GDM1 (cell line): ENCODE measurements around the gene CDCA4.
A peak's percentile ranks its signal among the peaks of the same experiment; 100 is the strongest.
"Not testable (repeated sequence)": the region's sequence is repeated elsewhere in the genome, so short reads cannot be mapped to it uniquely, and the experiment has no call there.

ENCODE experiments used
- DNase-seq: peaks from one replicate; lab custom pipeline; 2025; lab: John Stamatoyannopoulos, UW

Gene CDCA4

DNA sequence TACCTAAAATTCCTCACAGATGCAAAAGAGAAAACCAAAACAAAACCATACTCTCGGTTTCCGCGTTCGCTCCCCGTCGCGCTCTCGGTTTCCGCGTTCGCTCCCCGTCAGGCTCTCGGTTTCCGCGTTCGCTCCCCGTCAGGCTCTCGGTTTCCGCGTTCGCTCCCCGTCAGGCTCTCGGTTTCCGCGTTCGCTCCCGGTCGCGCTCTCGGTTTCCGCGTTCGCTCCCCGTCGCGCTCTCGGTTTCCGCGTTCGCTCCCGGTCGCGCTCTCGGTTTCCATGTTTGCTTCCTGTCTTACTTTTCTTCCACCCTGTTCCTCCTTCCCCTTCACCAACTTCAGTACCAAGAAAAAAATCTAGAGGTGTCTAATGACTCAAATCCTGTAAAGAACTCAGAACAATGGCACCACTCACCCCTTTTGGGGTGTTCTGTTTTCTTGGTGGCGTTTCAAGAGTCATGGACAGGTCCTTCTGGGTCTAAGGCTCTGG, 12.6 kb upstream of the CDCA4 start:
- not testable (repeated sequence) for DNase-seq

DNA sequence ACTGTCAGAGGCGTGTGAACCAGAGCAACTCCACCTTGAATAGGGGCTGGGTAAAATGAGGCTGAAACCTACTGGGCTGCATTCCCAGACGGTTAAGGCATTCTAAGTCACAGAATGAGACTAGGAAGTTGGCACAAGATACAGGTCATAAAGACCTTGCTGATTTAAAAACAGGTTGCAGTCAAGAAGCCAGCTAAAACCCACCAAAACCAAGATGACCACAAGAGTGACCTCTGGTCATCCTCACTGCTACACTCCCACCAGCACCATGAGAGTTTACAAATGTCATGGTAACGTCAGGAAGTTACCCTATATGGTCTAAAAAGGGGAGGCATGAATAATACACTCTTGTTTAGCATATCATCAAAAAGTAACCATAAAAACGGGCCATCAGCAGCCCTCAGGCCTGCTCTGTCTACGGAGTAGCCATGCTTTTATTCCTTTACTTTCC, 11.6 kb upstream of the CDCA4 start:
- DNase-seq: not testable (repeated sequence)

DNA sequence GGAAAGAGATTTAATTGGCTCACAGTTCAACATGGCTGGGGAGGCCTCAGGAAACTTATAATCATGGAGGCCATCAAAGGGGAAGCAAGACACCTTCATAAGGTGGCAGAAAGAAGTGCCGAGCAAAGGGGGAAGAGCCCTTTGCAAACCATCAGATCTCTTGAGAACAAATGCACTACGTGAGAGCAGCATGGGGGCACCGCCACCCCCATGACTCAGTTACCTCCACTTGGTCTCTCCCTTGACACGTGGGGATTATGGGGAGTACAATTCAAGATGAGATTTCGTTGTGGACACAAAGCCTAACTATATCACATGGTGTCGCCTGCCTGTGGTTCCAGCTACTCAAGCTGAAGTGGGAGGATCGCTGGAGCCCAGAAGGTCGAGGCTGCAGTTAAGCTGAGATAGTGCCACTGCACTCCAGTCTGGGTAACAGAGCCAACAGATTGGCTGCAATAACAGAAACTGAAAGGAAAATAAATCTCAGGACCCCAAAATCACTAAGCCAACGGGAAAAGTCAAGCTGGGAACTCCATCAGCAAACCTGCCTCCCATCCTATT, 10.0 kb upstream of the CDCA4 start:
- no peak for DNase-seq

DNA sequence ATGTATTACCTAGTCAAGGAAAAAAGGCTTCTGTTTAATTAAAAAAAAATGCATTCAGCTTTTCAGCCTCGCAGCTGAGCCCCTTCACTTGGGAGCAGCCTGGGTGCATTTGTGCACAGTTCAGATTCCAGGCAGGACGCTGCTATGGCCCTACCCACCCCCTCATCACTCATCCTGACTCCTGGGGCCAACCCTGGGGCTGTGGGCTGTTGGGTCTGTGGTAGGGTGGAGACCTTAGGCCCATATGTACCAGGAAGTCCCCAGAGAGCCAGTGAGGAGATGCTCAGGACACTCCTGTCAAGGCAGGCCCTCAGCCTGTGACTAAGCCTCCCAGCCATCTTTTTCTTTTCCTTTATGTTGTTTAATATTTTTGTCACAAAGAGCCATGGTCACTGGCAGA, 9.3 kb upstream of the CDCA4 start:
- no peak for DNase-seq

DNA sequence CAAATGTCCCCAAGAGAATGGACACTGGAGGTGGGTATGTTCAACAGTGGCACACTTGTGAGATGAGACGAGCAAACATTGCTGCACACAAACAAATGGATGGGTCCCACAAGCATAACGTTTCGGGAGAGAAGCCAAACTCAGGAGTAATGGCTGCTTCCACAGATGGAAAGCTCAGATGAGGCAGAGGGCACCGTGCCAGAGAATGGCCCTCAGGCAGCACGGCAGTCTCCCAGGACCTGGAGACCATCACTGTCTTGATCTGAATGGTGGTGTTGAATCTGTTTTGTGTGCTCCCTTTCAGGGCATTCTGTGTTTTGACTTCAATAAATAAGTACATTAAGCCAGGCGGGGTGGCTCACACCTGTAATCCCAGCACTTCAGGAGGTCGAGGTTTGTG, 8.5 kb upstream of the CDCA4 start:
- DNase-seq: no peak

DNA sequence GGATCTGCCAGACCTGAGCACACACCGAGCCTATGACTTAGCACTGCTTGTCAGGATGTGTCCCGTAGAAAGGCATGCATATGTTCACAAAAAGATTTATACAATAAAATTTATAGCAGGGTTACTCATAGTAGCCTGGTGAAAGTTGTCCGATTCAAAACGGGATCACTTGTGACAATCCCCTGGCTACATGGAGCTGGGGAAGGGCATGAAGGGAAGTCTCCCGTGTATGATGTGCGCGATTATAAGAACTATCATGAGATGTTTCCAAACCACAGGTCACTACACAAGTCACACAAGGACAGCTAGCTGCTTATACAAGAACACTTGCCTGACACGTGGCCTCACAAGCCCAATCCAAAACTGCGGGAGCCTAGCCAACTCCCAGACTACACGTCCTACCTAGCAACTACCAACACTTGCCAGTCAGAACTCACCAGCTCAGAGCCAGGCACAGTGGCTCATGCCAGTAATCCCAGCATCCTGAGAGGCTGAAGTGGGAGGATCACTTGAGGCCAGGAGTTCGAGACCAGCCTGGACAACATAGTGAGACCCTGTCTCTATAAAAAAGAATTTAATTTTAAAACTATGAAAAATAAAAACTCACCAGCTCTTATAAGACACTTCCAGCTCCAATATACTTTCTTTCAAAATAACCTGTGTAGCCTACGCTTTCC, 7.5 kb upstream of the CDCA4 start:
- no peak for DNase-seq

DNA sequence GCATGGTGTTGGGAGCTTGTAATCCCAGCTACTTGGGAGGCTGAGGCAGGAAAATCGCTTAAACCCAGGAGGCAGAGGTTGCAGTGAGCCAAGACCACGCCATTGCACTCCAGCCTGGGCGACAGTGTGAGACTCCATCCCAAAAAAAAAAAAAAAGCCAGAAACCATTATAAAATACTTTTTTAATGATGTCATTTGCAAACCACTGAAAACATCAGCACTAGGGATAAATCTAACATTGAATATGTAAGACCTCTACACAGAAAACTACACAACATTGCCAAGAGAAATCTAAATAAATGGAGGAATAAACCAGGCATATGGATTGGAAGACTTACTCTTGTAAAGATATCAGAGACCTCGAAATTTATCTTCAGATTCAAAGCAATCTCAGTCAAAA, 6.8 kb upstream of the CDCA4 start:
- not testable (repeated sequence) for DNase-seq

DNA sequence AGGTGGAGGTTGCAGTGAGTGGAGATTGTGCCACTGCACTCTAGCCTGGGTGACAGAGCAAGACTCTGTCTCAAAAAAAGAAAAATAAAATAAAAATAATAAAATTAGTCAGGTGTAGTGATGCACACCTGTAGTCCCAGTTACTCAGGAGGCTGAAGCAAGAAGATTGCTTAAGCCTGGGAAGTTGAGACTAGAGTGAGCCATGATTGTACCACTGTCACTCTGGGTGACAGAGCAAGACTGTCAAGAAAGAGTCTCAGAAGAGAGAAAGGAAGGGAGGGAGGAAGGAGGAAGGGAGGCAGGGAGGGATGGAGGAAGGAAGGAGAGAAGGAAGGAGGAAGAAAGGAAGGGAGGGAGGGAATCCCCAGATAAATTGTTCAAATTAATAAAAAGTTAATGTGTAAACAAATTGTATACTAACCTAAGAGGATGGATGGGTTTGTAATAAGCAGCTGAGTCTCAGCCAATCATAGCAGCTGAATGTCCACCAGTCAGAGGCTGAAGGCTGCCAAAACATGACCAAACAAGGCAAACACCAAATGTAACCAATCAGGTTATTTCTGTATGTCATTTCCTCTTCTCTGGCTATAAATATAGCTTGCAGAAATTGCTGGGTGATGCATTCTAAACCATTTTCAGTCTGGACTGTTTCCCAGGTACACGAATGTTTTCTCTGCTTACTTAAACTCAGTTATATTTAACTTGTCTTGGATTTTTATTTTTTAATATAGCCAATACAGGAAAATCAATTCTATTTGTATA, 6.1 kb upstream of the CDCA4 start:
- DNase-seq: no peak

DNA sequence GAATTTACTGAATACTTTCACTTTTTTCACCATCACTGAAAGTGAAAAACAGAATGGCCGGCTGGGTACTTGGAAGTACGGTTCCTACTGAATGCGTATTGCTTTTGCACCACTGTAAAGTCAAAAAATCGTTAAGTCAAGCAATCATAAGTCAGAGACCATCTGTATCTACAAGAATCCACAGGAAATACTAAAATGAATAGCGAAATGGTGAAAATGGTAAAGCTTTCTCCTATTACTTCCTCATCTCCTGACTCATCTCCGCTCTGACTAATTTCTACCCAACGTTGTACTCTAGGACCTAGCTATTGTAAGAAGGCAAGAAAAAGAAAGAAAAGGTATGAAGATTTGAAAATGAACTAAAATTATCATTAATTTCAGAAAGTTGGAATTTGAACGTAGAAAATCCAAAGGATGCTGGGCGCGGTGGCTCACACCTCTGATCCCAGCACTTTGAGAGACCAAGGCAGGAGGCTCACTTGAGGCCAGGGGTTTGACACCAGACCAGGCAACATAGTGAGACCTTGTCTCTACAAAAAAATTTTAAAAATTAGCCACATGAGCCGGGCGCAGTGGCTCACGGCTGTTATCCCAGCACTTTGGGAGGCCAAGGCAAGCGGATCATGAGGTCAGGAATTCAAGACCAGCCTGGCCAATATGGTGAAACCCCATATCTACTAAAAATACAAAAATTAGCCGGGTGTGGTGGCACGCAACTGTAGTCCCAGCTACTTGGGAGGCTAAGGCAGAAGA, 5.3 kb upstream of the CDCA4 start:
- peak; percentile 28 for DNase-seq

DNA sequence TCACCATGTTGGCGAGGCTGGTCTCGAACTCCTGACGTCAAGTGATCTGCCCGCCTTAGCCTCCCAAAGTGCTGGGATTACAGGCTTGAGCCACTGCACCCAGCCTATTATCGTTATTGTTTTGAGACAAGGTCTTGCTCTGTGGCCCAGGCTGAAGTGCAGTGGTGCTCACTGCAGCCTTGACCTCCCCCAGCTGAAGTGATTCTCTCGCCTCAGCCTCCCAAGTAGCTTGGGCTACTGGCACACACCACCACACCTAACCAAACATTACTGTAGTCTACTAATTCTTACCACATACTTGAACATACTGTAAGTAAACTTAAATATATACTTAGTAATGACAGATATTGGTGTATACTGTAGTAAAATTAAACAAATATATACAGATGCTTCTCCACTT, 4.5 kb upstream of the CDCA4 start:
- DNase-seq: no peak

DNA sequence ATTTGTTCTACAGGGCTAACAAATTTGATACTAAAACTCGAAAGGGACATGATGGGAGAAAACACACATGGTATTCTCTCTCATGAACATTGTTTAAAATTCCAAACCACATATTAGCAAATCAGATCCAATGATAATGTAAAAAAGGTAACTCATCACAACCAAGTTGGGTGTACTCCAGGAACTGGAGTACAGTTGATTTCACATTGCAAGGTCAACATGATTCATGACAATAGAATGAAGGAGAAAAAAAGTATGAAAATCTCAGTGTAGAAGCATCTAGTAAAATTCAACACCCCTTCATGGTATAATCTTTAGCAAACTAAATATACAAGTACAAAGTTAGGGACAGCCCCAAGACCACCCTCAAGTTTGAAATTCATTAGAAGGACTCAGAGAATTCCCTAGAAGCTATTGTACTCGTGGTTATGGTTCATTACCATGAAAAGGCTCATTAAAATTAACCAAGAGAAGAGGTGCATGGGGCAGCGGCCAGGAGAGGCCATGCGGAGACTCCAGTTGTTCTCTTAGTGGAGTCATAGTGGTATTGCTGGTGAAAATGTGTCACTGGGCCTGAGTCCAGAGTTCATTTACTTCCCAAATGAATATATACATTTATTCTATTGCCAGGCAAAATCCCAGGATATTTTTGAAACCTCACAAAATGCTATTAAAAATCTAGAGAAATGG, 3.1 kb upstream of the CDCA4 start:
- DNase-seq: no peak

DNA sequence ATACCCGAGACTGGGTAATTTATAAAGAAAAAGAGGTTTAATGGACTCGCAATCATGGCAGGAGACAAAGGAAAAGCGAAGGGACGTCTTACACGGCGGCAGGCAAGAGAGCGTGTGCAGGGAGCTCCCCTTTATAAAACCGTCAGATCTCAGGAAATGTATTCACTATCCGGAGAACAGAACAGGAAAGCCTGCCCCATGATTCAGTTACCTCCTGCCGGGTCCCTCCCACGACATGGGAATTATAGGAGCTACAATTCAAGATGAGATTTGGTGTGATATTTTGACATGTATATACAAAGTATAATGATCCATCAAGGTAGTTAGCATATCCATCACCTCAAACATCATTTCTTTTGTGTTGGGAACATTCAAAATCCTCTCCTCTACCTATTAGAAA, 2.3 kb upstream of the CDCA4 start:
- no peak for DNase-seq

DNA sequence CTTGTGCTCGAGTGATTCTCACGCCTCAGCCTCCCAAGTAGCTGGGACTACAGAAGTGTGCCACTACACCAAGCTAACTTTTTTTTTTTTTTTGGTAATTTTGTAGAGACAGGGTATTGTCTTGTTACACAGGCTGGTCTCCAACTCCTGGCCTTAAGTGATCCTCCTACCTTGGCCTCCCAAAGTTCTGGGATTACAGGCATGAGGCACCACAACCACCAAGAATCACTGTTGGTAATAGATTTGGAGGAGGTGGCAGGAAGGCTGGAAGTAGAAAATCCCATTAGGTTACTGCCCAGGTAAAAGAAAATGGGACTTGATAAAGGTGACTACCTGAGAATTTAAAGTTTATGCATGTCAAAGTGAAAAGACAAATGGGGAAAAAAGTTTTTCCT, 1.4 kb upstream of the CDCA4 start:
- no peak for DNase-seq

DNA sequence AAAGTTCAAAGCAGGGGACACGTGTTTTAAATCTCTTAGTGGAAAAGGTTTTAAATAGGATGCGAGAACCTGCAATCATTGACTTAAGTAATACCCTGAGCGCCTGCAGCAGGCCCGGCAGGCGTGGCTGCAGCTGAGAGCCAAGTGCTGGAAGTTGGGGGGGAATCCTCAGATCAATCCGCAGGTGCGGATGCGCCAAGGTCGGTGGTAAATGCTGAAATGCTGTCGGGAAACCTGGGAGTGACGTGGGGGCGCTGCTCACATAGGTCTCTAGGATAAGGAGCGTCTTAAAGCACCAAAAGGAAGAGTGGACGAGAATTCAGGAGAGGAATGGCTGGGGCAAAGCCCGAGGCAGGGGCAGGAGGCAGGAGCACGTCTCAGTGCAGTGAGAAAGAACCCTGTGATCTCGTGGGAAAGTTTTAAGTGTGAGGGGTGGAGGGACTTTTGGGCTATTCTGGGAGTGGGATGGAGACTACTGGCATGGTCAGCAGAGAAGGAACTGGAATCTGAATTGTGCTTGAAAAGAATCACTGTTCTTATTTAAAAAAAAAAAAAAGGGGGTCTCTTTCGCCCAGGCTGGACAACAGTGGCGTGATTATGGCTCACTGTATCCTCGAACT, 883 bp upstream of the CDCA4 start:
- DNase-seq: no peak

DNA sequence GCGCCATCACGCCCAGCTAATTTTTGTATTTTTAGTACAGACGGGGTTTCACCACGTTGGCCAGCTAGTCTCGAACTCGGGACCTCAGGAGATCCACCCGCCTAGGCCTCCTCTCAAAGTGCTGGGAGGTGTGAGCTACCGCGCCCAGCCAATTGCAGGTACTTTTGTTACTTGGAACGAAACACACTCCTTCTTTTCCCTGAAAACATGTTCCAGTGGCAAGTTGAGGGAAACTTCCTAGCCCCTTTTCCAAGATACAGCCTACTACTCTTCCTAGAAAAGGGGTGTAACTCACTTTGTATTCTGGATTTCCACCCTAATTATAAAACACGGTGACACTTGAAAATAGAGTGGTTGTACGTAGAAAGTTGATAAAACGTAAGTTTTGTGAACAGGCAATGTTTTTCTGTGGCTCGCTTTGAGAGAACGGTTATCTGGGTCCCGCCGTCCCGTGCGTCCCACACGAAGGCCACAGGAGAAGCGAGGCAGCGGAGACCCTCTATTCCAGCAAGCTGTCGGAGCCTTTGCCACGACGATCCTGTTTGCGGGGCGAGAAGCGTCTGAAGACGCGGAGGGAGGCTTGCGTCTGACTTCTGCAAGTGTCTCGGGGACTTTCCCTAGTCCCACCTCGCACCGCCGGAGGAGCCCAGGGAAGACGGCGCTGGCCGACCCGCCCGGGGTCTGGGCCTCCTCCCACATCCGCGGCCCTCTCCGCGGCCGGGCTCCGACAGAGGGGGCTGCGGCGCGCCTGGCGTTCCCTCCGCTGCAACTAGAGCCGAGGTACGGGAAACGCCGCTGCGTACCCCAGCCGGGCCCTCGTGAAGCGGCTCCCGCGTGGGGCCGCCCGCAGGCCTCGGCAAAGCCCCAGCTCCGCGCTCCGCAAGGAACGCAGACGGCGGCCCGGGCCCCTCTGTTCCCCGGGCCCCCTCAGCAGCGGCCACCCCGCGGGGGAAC, 745 bp downstream of the CDCA4 start:
- DNase-seq: no peak

DNA sequence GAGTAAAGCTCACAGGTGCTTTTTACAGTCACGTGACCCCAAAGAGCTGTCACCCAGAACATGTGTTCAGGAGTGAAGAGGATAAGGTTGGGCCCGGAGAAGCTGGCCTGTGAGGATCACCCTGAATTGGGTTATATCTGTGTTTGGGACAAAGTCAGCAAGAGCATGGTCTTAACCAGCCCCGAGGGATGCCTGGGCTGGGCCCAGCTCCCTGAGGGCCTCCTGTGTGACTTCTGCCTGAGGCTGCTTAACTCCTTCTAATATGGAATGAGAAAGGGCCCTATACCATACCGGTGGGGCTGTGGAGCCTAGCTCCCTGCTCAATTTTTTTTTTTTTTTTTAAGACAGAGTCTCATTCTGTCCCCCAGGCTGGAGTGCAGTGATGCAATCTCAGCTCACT, 2.5 kb downstream of the CDCA4 start:
- DNase-seq: no peak

DNA sequence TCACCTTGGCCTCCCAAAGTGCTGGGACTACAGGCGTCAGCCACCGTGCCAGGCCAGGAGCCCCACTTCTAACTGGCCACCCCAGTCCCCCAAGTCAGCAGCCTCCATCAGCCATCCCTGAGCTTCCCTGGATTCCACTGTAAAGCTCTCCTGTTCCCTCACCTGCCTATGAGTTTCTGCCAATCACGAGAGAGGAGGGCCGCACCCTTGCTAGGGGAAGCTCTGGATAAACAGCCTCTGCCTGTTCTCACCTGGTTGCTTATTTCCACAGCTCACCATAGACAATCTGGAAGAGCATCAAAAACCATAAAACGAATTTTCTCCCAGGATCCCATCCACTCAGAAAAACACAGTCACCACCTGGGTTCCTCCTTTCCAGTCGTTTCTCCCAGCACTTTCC, 5.0 kb downstream of the CDCA4 start:
- DNase-seq: no peak

DNA sequence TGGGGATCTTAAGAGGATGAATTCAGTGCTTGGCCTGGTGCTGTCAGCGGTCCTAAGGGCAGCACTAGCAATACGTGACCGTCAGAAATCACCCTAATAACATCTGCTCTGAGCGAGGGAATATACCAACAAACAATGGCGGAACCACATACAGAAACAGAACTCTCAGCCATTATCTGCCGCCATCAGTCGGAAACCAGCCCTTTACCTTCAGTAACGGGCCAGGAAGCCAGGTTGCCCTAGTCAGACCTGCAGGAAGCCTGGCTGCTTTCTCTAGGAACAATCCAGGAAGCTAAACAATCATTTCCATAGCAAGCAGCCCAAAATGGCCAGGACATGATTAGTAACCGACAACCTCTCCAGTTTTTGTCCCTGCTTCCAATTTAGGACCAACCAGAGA, 5.6 kb downstream of the CDCA4 start:
- no peak for DNase-seq

DNA sequence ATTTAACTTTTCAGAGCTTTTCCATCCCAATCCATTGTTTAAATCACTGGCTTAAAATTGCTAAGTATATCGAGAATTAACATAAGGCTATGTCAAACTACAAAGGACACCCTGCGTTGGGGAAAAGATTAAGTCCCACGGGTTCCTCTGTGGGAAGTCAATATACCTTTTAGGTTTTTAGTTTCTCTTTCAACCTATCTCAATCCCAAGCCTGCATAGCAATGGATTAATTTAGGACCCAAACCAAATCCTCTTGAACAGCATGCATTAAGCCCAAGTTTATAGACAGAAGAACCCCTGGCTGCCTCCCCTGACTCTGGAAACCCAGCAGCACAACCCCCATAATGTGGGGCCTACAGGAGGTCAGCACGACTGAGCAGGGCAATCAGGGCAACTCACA, 6.3 kb downstream of the CDCA4 start:
- no peak for DNase-seq

DNA sequence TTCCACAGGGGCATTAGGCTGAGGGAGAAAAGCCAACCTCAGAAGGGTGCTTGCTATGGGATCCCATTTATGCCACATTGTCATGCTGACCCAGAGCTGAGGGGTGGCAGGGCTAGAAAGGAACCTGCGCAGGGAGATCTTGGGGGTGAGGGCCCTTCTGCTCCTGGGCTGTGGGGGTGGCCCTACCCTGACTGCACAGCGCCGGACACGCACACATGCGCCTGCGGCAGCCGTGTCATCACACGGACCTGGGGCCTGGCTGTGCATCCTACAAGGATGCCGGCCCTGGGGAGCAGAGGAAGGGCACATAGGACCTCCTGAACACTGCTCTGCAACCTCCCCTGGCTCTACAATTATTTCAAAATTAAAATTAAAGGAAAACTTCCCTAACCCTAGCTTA, 6.9 kb downstream of the CDCA4 start:
- no peak for DNase-seq
